Measurements from ENCODE around the gene CAPN12.
A peak's percentile ranks its signal among the peaks of the same experiment; 100 is the strongest.
"Not testable (repeated sequence)": the region's sequence is repeated elsewhere in the genome, so short reads cannot be mapped to it uniquely, and the experiment has no call there.

CAPN12 gene

DNA sequence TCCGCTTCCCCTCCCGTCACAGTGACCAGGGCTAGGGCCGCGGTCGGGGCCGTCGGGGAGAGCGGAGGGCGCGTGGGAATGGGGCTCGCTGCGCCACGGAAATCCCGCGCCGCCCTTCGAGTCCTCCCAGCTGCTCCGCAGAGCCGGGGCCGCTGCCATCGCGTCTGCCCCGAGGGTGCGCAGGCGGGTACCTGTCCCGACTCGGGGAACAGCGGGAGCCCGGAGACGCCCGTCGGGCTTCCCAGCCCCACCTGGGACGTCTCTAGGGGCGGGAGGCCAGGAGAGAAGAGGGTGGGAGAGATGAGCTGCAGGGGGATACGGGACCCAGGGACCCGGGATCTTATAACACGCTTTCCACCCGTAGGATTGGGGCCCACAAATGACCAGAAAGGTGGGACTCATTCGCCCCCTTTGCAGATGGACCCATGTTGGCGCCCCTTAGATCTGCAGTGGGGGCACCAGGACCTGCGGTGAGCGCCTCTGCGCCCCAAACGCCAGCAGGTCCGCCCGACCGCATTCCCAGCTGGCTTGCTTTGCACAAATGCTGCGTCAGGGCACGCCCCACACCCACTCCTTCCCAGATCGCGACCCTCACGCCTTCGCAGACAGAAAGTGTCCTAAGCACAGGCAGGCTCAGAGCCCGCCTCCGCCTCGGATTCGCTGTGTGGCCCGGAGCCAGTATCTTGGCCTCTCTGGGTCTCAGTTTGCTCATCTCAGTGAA, 26.1 kb upstream of the CAPN12 start:
- DNase-seq (ENCODE audit: low read depth) = not testable (repeated sequence)

DNA sequence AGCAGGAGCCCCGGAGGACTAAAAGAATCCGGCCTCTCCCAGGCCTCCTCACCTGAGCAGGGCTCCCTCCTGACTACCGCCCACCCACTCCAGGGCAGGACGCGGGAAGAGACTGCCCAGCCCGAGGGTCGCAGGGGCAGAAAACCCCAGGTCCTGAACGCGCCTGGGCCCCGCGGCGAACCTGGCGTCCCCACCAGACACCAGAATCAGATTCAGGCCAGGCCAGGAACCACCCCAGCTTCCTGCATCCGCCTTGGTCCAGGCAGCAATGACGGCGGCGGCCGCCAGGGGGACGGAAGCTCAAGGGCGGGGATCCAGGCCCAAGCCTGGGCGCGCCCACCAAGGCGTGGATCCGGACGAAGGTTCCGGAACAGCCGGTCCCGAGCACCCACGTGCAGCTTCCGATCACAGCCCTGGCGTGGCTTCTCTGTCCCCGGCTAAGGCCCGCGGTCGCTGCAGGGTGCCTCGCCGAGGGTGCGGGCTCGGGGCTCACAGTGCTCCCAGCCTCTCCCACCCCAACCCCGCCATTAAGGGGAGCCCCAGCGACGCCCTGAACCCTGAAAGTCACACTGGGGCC, 25.4 kb upstream of the CAPN12 start:
- DNase-seq (ENCODE audit: low read depth) = peak; percentile 82

DNA sequence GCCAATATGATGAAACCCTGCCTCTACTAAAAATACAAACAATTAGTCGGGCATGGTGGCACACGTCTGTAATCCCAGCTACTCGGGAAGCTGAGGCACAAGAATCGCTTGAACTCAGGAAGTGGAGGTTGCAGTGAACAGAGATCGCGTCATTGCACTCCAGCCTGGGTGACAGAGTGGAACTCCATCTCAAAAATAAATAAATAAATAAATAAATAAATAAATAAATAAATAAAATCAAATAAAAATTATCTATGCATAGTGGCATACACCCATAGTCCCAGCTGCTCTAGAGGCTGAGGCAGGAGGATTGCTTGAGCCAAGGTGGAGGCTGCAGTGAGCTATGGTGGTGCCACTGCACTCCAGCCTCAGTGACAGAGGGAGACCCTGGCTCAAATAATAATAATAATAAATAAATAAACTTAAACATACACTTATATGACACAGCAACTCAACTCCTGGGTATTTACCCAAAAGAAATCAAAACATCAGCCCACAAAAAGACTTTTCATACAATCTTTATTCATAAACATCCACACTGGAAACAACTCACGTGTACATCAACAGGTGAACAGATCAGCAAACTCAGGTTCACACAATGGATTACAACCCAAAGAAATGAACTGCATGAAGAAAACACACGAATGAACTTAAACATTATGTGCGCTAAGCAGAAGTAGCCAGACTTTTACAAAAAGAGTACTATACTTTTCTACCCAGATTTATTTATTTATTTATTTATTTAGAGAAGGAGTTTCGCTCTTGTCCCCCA, 22.2 kb upstream of the CAPN12 start:
- no peak for DNase-seq (ENCODE audit: low read depth)

DNA sequence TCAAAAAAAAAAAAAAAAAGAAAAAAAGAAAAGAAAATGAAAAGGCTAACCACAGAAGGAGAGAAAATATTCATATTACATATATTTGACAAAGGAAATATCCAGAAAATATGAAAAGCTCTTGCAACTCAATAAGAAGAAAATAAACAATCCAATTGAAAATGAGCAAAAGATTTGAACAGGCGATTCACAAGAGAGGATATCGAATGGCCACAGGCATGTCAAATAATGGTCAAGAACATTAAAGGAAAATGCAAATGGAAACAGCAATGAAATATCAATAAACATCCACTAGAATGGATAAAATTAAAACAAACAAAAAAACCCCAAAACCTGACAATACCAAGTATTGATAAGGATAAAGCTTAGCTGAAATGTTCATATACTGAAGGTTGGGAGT, 20.9 kb upstream of the CAPN12 start:
- DNase-seq (ENCODE audit: low read depth) = no peak

DNA sequence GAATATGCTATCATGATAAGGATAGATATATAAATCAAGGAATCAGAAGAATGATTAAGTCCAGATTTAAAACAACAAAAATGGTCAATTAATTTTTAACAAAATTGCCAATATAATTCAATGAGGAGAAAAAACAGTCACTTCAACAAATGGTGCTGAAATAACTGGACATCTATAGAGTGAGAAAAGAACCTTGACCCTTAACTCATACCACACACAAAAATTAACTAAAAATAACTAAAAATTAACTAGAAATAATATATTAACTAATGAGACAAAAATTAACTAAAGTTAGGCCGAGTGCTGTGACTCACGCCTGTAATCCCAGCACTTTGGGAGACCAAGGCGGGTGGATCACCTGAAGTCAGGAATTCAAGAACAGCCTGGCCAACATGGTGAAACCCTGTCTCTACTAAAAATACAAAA, 19.5 kb upstream of the CAPN12 start:
- DNase-seq (ENCODE audit: low read depth) = no peak

DNA sequence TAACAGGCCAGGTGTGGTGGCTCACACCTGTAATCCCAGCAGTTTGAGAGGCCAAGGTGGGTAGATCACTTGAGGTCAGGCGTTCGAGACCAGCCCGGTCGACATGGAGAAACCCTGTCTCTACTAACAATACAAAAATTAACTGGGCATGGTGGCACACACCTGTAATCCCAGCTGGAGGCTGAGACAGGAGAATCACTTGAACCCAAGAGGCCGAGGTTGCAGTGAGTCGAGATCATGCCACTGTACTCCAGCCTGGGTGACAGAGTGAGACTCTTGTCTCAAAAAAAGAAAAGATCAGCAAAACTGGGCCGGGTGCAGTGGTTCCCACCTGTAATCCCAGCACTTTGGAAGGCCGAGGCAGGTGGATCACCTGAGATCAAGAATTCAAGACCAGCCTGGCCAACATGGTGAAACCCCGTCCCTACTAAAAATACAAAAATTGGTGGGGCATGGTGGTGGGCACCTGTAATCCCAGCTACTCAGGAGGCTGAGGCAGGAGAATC, 17.7 kb upstream of the CAPN12 start:
- DNase-seq (ENCODE audit: low read depth) = not testable (repeated sequence)

DNA sequence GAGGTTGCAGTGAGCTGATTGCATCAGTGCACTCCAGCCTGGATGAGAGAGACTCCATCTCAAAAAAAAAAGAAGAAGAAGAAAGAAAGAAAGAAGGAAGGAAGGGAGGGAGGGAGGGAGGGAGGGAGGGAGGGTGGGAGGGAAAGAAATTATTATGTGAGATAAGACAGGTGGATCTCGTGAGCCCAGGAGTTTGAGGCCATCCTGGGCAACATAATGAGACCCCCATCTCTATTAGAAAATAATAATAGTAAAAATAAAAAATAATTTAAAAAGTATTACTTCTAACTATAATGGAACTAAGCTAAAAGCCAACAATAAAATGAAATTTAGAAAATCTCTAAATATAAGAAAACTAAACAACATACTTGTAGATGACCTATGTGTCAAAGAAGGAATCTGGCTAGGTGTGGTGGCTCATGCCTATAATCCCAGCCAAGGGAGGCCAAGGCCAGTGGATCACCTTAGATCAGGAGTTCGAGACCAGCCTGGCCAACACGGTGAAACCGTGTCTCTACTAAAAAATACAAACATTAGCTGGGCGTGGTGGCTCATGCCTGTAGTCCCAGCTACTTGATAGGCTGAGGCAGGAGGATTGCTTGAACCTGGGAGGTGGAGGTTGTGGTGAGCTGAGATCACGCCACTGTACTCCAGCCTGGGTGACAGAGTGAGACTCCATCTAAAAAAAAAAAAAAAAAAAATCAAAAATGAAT, 16.7 kb upstream of the CAPN12 start:
- not testable (repeated sequence) for DNase-seq (ENCODE audit: low read depth)

DNA sequence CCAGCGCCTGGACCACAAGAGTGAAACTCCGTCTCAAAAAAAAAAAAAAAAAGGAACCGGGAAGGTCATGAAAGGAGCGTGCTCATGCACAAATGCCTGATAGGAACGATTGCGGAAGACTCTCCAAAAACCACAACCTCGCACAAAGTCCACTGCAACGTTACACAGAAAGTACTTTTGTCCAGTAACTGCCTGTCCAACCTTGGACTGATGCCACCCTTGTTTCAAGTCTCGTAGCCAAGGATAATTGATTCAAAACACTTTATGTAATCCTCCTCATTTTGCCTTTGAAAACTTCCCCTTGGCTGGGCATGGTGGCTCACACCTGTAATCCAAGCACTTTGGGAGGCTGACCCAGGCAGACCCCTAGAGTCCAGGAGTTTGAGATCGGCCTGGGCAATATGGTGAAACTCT, 15.3 kb upstream of the CAPN12 start:
- no peak for DNase-seq (ENCODE audit: low read depth)

DNA sequence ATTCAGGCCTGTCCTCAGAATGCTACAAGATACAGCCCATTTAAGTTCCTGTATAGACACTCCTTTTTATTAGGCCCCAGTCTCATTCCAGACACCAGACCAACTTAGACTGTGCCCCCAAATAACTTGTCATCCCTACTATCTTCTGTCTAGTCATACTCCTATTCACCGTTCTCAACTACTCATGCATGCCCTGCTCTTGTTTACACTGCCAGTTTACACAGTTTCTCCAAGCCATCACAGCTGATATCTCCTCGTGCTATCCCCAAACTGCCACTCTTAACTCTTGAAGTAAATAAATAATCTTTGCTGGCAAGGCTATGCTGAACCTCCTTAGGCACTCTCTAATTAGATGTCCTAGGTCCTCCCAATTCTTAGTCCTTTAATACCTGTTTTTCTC, 9.9 kb upstream of the CAPN12 start:
- DNase-seq (ENCODE audit: low read depth) = not testable (repeated sequence)

DNA sequence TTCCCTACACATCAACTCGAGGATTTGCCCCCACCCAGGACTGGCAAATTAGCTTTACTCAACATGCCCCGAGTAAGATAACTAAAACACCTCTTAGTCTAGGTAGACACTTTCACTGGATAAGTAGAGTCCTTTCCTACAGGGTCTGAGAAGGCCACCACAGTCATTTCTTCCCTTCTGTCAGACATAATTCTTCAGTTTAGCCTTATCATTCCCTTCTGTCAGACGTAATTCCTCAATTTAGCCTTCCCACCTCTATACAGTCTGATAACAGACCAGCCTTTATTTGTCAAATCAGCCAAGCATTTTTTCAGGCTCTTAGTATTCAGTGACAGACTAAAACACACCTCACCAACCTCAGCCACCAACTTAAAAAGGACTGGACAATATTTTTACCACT, 9.5 kb upstream of the CAPN12 start:
- DNase-seq (ENCODE audit: low read depth) = not testable (repeated sequence)

DNA sequence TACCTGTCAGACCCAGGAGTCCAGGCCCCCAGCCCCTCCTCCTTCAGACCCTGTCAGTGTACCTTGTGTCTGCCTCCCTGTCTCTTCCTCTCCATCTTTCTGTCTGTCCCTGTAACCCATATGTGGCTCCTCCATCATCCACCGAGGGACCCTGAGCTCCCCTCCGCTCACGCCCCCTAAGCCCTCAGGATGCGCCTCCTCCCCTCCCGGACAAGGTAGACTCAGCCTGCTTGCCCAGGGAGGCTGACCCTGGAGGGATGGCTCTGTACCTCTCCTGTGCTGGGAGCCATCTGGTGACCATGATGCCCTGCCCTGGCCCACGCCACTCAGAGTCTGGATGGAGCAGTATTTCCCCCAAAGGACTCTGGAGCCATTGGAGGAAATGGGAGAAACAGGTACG, 1.0 kb upstream of the CAPN12 start:
- DNase-seq (ENCODE audit: low read depth) = no peak

DNA sequence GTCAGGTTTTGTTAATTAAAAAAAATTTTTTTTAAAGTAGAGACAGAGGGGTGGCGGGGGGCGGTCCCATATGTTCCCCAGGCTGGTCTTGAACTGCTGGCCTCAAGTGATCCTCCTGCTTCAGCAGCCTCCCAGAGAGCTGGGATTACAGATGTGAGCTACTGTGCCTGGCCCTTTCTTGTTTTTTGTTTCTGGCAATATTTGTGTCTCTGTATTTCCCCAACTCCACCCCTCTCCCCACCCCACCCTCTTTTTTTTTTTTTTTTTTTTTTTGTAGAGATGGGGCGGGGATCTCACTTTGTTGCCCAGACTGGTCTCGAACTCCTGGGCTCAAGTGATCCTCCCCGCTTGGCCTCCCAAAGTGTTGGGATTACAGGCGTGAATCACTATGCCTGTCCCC, 600 bp upstream of the CAPN12 start:
- no peak for DNase-seq (ENCODE audit: low read depth)

DNA sequence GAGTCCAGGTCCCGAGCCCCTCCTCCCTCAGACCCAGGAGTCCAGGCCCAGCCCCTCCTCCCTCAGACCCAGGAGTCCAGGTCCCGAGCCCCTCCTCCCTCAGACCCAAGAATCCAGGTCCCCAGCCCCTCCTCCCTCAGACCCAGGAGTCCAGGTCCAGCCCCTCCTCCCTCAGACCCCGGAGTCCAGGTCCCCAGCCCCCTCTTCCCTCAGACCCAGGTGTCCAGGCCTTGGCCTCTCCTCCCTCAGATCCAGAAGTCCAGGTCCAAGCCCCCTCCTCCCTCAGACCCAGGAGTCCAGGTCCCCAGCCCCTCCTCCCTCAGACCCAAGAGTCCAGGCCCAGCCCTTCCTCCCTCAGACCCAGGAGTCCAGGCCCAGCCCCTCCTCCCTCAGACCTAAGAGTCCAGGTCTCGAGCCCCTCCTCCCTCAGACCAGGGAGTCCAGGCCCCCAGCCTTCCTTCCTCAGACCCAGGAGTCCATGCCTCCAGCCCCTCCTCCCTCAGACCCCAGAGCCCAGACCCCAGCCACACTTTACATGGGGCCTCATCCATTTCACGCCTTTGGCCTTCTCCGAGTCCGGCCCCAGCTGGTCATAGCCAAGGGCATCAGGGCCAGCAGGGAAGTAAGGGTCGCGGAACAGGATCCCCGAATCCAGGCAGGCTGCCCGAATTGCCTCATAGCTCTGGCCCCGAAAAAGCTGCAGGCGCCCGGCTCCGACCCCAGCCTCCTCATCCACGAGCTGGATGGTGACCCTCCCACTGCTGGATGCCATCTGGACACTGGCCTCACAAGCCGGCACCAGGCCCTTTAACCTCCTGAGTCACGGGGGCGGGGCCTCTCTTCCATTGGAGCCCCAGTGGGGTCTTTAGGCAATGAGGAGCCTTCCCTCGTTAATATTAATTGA, 628 bp downstream of the CAPN12 start:
- DNase-seq (ENCODE audit: low read depth) = no peak

DNA sequence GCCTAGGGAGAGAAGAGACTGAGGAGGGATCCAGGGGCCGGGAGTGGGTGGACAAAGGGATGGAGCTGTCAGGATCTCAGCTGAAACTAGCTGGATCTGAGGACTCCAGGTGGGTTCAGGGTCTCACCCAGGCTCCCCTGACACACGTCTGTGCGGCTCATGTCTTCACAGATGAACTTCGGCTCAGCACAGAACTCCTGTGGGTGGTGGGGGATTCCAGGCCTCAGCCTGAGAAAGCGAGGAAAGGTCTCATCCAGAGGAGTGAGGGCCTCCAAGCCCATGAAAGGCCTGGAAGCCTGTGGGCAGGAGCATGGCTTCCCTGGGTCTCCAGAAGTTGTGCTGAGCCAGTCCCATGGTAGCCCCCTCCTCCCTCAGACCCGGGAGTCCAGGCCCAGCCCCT, 1.4 kb downstream of the CAPN12 start:
- DNase-seq (ENCODE audit: low read depth) = no peak

DNA sequence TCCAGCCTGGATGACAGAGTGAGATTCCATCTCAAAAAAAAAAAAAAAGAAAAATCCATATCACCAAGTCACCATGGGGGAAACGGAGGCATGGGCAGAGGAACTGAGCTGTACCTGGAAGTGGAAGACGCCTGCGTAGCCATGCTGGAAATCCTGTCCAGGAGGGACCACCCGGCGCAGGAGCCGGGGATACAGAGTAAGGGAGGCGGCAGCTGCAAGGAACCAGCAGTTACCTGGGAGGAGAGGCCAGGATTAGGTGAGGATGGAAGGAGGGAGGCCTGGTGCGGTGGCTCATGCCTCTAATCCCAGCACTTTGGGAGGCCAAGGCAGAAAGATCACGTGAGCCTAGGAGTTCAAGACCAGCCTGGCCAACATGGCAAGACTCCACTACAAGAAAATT, 2.0 kb downstream of the CAPN12 start:
- no peak for DNase-seq (ENCODE audit: low read depth)

DNA sequence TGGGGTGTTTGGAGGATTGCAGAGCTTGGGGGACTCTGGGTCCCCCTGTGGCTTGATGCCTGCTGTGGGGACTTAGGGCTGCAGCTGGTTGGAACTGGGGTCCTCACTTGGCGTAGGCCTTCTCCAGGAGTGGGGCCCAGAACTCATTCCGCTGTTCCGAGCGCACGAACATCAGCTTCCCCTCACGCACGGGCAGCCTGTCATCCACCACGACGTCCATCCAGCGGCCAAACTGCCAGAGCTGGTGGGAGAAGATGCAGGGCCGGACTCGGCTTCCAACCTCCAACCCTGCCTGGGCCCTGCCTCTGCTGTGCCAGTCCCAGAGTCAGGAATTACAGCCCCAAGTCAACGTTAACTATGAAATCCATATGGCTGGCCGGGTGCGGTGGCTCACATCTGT, 2.6 kb downstream of the CAPN12 start:
- DNase-seq (ENCODE audit: low read depth) = no peak

DNA sequence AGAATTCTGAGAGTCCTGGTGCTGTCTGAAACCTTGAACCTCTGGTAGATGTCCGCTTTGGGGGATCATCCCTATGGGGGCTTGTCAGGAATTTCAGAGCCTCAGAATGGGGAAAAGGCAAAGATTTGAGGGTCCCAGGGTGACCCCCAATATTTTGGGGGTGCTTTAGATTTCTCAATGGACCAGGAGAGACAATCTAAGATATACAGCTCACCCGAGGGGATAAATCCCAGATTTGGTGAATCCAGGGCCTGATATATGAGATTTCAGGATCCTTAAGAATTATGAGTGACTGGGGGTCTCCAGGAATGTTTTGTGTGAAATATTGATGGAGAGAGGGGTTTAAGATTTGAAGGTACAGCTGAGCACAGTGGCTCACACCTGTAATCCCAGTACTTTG, 3.3 kb downstream of the CAPN12 start:
- DNase-seq (ENCODE audit: low read depth) = no peak

DNA sequence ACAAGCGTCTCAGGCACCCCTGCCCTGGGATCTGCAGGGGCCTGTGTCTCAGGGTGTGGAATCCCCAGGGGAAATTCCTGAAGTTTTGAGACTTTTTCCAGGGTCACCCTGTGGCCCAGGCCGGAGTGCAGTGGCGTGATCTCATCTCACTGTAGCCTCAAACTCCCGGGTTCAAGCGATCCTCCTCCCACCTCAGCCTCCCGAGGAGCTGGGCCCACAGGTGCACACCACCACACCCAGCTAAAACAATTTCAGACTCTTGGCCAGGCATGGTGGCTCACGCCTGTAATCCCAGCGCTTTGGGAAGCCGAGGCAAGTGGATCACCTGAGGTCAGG, 4.0 kb downstream of the CAPN12 start:
- no peak for DNase-seq (ENCODE audit: low read depth)

DNA sequence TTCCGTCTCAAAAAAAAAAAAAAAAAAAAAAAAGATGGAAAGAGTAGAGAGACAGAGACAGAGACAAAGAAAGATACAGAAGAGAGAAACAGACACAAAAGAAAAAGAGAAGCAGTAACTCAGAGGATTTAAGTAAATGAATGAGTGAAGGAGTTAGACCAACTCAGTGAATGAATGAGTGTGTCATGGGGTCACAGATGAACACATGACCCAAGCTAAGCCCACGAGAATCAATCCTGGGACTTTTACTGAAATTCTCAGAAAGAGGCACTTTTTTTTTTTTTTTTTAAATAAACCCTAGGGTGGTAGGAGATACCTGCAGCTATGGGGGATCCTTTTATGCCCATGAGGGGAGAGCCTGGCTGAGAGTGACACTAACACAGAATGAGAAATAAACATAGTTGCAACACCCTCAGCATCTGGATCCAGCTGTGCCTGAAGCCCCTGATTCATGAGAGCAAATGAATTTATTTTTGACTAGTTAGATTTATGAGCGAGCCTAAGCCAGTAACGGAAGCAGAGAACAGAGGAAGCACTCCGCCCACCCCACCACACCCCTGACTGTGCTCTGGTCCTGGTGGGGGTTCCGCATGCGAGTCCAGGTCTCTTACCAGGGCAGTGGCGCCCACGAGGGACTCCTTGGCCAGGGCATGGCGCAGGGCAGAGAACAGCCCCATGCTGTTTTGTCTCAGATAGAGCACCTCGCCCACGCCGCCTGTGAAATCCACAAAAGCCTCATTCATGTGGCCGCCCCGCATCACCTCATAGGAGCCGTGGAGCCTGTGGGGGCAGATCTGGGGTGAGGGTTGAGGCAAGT, 4.6 kb downstream of the CAPN12 start:
- no peak for DNase-seq (ENCODE audit: low read depth)

DNA sequence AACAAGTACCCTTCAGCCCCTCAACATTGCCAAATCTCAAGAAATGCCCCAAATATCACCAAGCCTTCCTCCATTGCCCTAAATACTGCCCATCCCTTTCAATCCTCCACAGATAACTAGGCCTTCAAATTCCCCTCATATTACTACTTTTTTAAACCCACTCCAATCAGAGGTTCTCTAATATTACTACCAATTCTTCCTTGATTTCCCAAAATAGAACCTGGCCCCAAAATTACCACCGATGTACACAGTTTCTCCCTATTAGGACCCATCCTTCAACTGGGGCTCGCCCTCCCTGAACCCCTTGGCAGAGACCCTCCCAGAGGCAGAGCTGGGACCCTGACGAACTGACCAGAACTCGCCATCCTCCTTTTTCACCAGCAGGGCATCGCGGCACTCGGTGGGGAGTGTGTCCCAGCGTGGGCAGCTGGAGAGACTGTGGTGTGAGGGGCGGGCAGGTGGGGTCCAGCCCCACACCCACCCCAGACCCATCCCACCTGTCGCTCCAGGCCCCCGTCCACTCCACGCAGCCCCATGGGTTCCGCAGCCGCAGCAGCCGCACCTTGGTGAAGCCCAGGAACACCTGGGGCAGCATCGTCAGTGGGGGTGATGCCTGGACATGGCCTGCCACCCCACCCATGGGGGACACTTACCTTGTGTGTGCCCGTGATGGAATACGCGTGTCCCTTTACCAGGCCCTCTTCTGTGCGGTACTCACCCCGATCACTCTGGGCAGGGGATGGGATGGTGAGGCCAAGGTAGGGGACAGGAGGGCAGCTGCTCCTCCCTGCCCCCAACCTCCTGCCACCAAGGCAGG, 6.1 kb downstream of the CAPN12 start:
- DNase-seq (ENCODE audit: low read depth) = peak; percentile 0

Measured in iris pigment epithelial cell (primary cell).